HEK293 (cell line): ENCODE measurements around the gene PIP5K1B.

Experiments
- CTCF ChIP-seq: fragments of 450-650 bp; formaldehyde crosslinking; IDR thresholded peaks from 2 replicates; pipeline ENCODE4 v1.5.1; 2016; ENCODE audit warnings: missing biosample characterization, missing genetic modification characterization
- PBX3 ChIP-seq: sonication (generic); formaldehyde crosslinking; IDR thresholded peaks from 2 replicates; pipeline ENCODE4 v1.8.1; 2022; ENCODE audit warnings: mild to moderate bottlenecking, moderate library complexity, missing genetic modification reagents
- REST ChIP-seq: fragments of 450-650 bp; formaldehyde crosslinking; IDR thresholded peaks from 2 replicates; pipeline ENCODE4 v1.5.1; 2016; ENCODE audit warnings: missing biosample characterization, missing genetic modification characterization
- ZEB2 ChIP-seq: fragments of 450-650 bp; formaldehyde crosslinking; IDR thresholded peaks from 2 replicates; pipeline ENCODE4 v1.5.1; 2016; ENCODE audit warnings: missing biosample characterization, missing genetic modification characterization
- ZFP37 ChIP-seq: fragments of 450-650 bp; formaldehyde crosslinking; IDR thresholded peaks from 2 replicates; pipeline ENCODE4 v1.5.1; 2016; ENCODE audit warnings: missing biosample characterization, missing genetic modification characterization
- ZNF24 ChIP-seq: fragments of 450-650 bp; formaldehyde crosslinking; IDR thresholded peaks from 2 replicates; pipeline ENCODE4 v1.5.1; 2016; ENCODE audit warnings: missing biosample characterization, missing genetic modification characterization
- ZNF274 ChIP-seq, 2 experiments: fragments of 200-500 bp in 1 of 2; fragments of 450-650 bp in 1 of 2; sonication (Bioruptor generic) in 1 of 2; formaldehyde crosslinking in 1 of 2; IDR thresholded peaks; 2 replicates each; pipeline versions ENCODE4 v1.5.1 to v1.6.1; 2014 to 2016; ENCODE audit warnings: borderline replicate concordance in 1 of 2, inconsistent platforms in 1 of 2, low read length in 1 of 2, missing biosample characterization in 1 of 2, missing genetic modification characterization in 1 of 2
- ZNF560 ChIP-seq: fragments of 450-650 bp; formaldehyde crosslinking; IDR thresholded peaks from 2 replicates; pipeline ENCODE4 v1.5.1; 2017; ENCODE audit warnings: missing biosample characterization, missing genetic modification characterization, borderline replicate concordance
- ZNF747 ChIP-seq: fragments of 450-650 bp; formaldehyde crosslinking; IDR thresholded peaks from 2 replicates; pipeline ENCODE4 v1.5.1; 2016; ENCODE audit warnings: missing biosample characterization, missing genetic modification characterization
- ZNF785 ChIP-seq: fragments of 450-650 bp; formaldehyde crosslinking; IDR thresholded peaks from 2 replicates; pipeline ENCODE4 v1.5.1; 2016; ENCODE audit warnings: missing biosample characterization, missing genetic modification characterization
- TF ChIP-seq, protein P1 (sequence below): fragments of 450-650 bp; formaldehyde crosslinking; IDR thresholded peaks from 2 replicates; pipeline ENCODE4 v1.5.1; 2016; ENCODE audit warnings: missing biosample characterization, missing genetic modification characterization
- TF ChIP-seq, protein P2 (sequence below): fragments of 450-650 bp; formaldehyde crosslinking; conservative IDR thresholded peaks from 2 replicates; pipeline ENCODE4 v1.5.1; 2016; ENCODE audit warnings: low read depth, missing biosample characterization, missing genetic modification characterization

DNA sequence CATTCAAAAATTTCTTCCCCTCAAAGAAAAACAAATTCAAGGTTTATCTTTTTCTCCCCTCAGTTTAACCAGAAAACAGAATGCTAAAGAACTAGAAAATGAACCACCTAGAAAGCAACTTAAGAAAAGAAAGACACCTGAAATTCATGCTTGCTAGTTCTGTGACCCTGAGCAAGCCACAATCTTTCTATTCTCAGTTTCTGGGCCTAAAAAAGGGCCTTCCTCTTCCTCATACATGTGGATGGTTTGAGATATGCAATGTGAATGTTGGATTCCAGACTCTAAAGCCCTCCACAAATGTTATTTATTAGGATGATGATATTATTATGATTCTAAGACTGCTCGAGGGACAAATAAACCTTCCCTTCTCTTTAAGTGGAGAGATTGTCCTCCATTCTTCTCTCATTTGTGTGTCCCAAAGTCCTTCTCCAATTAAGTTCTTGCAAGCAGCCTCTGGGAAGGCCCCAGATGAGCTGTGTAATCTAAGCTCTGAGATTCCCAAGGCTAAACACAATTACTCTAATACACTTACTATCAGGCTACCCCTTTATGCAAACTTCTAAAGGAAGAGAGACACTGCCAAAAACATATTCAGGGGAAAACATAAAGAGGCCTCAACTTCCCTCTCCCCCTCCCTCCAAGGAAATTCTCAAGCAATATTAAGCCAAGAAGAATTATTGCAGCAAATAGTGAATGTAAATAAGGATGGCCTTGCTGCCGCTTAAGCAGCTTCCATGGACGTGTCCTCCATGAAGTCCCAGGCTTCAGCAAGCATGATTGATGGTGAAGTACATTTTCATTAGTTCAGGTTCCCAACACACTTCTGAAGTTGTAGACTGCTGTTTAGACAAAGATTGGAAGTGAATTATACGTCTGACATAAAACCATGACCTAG is 228.6 kb downstream of the PIP5K1B start:
- TF ChIP-seq ZNF24, result no peak
- no peak for TF ChIP-seq CTCF
- TF ChIP-seq PBX3 (CRISPR knock-in tag), result no peak
- TF ChIP-seq REST (tag by site-specific recombination), result no peak
- TF ChIP-seq, protein P1, sequence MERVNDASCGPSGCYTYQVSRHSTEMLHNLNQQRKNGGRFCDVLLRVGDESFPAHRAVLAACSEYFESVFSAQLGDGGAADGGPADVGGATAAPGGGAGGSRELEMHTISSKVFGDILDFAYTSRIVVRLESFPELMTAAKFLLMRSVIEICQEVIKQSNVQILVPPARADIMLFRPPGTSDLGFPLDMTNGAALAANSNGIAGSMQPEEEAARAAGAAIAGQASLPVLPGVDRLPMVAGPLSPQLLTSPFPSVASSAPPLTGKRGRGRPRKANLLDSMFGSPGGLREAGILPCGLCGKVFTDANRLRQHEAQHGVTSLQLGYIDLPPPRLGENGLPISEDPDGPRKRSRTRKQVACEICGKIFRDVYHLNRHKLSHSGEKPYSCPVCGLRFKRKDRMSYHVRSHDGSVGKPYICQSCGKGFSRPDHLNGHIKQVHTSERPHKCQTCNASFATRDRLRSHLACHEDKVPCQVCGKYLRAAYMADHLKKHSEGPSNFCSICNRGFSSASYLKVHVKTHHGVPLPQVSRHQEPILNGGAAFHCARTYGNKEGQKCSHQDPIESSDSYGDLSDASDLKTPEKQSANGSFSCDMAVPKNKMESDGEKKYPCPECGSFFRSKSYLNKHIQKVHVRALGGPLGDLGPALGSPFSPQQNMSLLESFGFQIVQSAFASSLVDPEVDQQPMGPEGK (tag by site-specific recombination), result no peak
- TF ChIP-seq ZNF560 (tag by site-specific recombination), result no peak
- no peak for TF ChIP-seq ZFP37 (tag by site-specific recombination)
- no peak for TF ChIP-seq ZEB2 (tag by site-specific recombination)
- no peak for TF ChIP-seq ZNF747 (tag by site-specific recombination)
- no peak for TF ChIP-seq ZNF274 (IDR thresholded peaks at IDR 0.05; ENCODE audit: low read length)
- no peak for TF ChIP-seq ZNF274 (tag by site-specific recombination; IDR thresholded peaks at IDR 0.05; ENCODE audit: borderline replicate concordance)
- TF ChIP-seq ZNF785 (tag by site-specific recombination), result no peak
- TF ChIP-seq, protein P2, sequence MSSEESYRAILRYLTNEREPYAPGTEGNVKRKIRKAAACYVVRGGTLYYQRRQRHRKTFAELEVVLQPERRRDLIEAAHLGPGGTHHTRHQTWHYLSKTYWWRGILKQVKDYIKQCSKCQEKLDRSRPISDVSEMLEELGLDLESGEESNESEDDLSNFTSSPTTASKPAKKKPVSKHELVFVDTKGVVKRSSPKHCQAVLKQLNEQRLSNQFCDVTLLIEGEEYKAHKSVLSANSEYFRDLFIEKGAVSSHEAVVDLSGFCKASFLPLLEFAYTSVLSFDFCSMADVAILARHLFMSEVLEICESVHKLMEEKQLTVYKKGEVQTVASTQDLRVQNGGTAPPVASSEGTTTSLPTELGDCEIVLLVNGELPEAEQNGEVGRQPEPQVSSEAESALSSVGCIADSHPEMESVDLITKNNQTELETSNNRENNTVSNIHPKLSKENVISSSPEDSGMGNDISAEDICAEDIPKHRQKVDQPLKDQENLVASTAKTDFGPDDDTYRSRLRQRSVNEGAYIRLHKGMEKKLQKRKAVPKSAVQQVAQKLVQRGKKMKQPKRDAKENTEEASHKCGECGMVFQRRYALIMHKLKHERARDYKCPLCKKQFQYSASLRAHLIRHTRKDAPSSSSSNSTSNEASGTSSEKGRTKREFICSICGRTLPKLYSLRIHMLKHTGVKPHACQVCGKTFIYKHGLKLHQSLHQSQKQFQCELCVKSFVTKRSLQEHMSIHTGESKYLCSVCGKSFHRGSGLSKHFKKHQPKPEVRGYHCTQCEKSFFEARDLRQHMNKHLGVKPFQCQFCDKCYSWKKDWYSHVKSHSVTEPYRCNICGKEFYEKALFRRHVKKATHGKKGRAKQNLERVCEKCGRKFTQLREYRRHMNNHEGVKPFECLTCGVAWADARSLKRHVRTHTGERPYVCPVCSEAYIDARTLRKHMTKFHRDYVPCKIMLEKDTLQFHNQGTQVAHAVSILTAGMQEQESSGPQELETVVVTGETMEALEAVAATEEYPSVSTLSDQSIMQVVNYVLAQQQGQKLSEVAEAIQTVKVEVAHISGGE (tag by site-specific recombination), result no peak
